GM23338 (cell line): ENCODE measurements around the gene KLF9. TPM values are rescaled to one million over a fixed set of nuclear protein-coding genes. Genes with fewer than 3 reads are reported as not detected.
A peak's percentile ranks its signal among the peaks of the same experiment; 100 is the strongest.

Experiments used
- ATAC-seq: fragments of 200-7000 bp; cut with Tn5 transposase; 3 replicates; pipeline ENCODE4 v1.9.1; 2020
- DNase-seq: peaks from one replicate; pipeline ENCODE4 v3.0.0-alpha.2; 2015; ENCODE audit warnings: low spot score
- H2AFZ ChIP-seq: fragments of 200-600 bp; sonication (generic); 2 replicates; pipeline ENCODE4 v1.8.0; 2016; ENCODE audit warnings: antibody characterized with exemption, mild to moderate bottlenecking, moderate library complexity
- H3F3A ChIP-seq: fragments of 200-600 bp; sonication (generic); replicated peaks from 2 replicates; pipeline ENCODE4 v1.8.0; 2017; ENCODE audit warnings: antibody characterized with exemption, mixed run types, low read depth
- H3K27ac ChIP-seq: fragments of 200-600 bp; sonication (generic); 2 replicates; pipeline ENCODE4 v1.6.1; 2016; ENCODE audit warnings: low read depth
- H3K27me3 ChIP-seq: fragments of 200-600 bp; sonication (generic); 2 replicates; pipeline ENCODE4 v1.8.0; 2016; ENCODE audit warnings: mild to moderate bottlenecking, mixed run types, moderate library complexity; ENCODE audit not compliant: insufficient read depth
- H3K36me3 ChIP-seq: fragments of 200-600 bp; sonication (generic); 2 replicates; pipeline ENCODE4 v1.8.0; 2016; ENCODE audit warnings: mild to moderate bottlenecking; ENCODE audit not compliant: insufficient read depth
- H3K4me1 ChIP-seq: fragments of 200-600 bp; sonication (generic); 2 replicates; pipeline ENCODE4 v1.8.0; 2016; ENCODE audit warnings: mild to moderate bottlenecking, moderate library complexity; ENCODE audit not compliant: insufficient read depth
- H3K4me2 ChIP-seq: fragments of 200-600 bp; sonication (generic); 2 replicates; pipeline ENCODE4 v1.7.1; 2017; ENCODE audit warnings: mixed run types
- H3K4me3 ChIP-seq: fragments of 200-600 bp; sonication (generic); 2 replicates; pipeline ENCODE4 v1.6.1; 2016; ENCODE audit warnings: mixed run types
- H3K79me2 ChIP-seq: fragments of 200-600 bp; sonication (generic); replicated peaks from 2 replicates; pipeline ENCODE4 v1.8.0; 2017; ENCODE audit warnings: mild to moderate bottlenecking; ENCODE audit not compliant: insufficient read depth
- H3K9me2 ChIP-seq: fragments of 200-600 bp; sonication (generic); 2 replicates; pipeline ENCODE4 v1.8.0; 2017; ENCODE audit not compliant: insufficient read depth
- H4K20me1 ChIP-seq: fragments of 200-600 bp; sonication (generic); replicated peaks from 2 replicates; pipeline ENCODE4 v1.8.0; 2017; ENCODE audit warnings: mild to moderate bottlenecking; ENCODE audit not compliant: insufficient read depth
- H3K27ac Mint-ChIP-seq: 2 replicates; pipeline ENCODE4 v1.8.0; 2020; ENCODE audit warnings: inconsistent platforms, mild to moderate bottlenecking, moderate library complexity, mixed read lengths
- H3K27me3 Mint-ChIP-seq: 3 replicates; pipeline ENCODE4 v1.8.0; 2022; ENCODE audit warnings: low read depth, mild to moderate bottlenecking, moderate library complexity, mixed read lengths, inconsistent platforms; ENCODE audit not compliant: insufficient read depth, poor library complexity
- H3K36me3 Mint-ChIP-seq: 3 replicates; pipeline ENCODE4 v1.8.0; 2021; ENCODE audit warnings: low read depth, mild to moderate bottlenecking, inconsistent platforms, moderate library complexity, mixed read lengths
- H3K4me1 Mint-ChIP-seq: 3 replicates; pipeline ENCODE4 v1.8.0; 2020; ENCODE audit warnings: mild to moderate bottlenecking, inconsistent platforms, mixed read lengths
- H3K4me3 Mint-ChIP-seq: 3 replicates; pipeline ENCODE4 v1.8.0; 2021; ENCODE audit warnings: moderate library complexity, mild to moderate bottlenecking, inconsistent platforms, mixed read lengths
- H3K9me3 Mint-ChIP-seq: 3 replicates; pipeline ENCODE4 v1.8.0; 2020; ENCODE audit warnings: moderate library complexity, mild to moderate bottlenecking, inconsistent platforms, mixed read lengths
- CREB1 ChIP-seq: fragments of 250-450 bp; sonication (Bioruptor Pico); IDR thresholded peaks from 2 replicates; pipeline ENCODE4 v1.5.0; 2020; ENCODE audit warnings: low read depth, mild to moderate bottlenecking, moderate library complexity
- EZH2 ChIP-seq: fragments of 200-600 bp; sonication (generic); IDR thresholded peaks from one replicate; pipeline ENCODE4 v1.8.0; 2017; ENCODE audit warnings: antibody characterized with exemption, mild to moderate bottlenecking, low read depth; ENCODE audit not compliant: unreplicated experiment
- EZH2phosphoT487 ChIP-seq: fragments of 200-600 bp; sonication (generic); IDR thresholded peaks from one replicate; pipeline ENCODE4 v1.8.1; 2018; ENCODE audit warnings: antibody characterized with exemption; ENCODE audit not compliant: unreplicated experiment
- JUNB ChIP-seq: IDR thresholded peaks from one replicate; pipeline ENCODE4 v1.6.1; 2016; ENCODE audit warnings: antibody characterized with exemption; ENCODE audit not compliant: unreplicated experiment
- STAT1 ChIP-seq: IDR thresholded peaks from one replicate; pipeline ENCODE4 v1.6.1; 2016; ENCODE audit warnings: antibody characterized with exemption; ENCODE audit not compliant: unreplicated experiment
- ZNF114 ChIP-seq: fragments of 250-450 bp; sonication (Bioruptor Pico); IDR thresholded peaks from 2 replicates; pipeline ENCODE4 v1.5.0; 2020; ENCODE audit warnings: mild to moderate bottlenecking, moderate library complexity
- ZNF331 ChIP-seq: fragments of 250-450 bp; sonication (Bioruptor Pico); IDR thresholded peaks from 2 replicates; pipeline ENCODE4 v1.5.0; 2020; ENCODE audit warnings: low read depth, mild to moderate bottlenecking, moderate library complexity
- polyA plus RNA-seq: library from polyadenylated mRNA; unstranded; fragments of >200 nt; fragmentation: Nextera tagmentation; extraction: Ambion mirVana; gene quantifications from 2 replicates; pipeline ENCODE4 v1.2.1, GENCODE V29; 2016
- total RNA-seq: library from RNA; depleted of rRNA; stranded (reverse); fragments of >200 nt; shearing (Covaris generic); gene quantifications from 2 replicates; pipeline ENCODE4 v1.2.3, GENCODE V29; 2014
- TF ChIP-seq, protein P1 (sequence below): IDR thresholded peaks from 2 replicates; pipeline ENCODE4 v1.6.1; 2016; ENCODE audit warnings: antibody characterized with exemption
- TF ChIP-seq, protein P2 (sequence below): IDR thresholded peaks from one replicate; pipeline ENCODE4 v1.6.1; 2018; ENCODE audit warnings: antibody characterized with exemption; ENCODE audit not compliant: unreplicated experiment
- TF ChIP-seq, protein P3 (sequence below): fragments of 250-450 bp; sonication (Bioruptor Pico); IDR thresholded peaks from 2 replicates; pipeline ENCODE4 v1.5.0; 2020; ENCODE audit warnings: mild to moderate bottlenecking, moderate library complexity

The KLF9 gene
- total and polyA plus RNA-seq, 2 experiments from 2014 or later, result 0.58 to 1.5 TPM

DNA sequence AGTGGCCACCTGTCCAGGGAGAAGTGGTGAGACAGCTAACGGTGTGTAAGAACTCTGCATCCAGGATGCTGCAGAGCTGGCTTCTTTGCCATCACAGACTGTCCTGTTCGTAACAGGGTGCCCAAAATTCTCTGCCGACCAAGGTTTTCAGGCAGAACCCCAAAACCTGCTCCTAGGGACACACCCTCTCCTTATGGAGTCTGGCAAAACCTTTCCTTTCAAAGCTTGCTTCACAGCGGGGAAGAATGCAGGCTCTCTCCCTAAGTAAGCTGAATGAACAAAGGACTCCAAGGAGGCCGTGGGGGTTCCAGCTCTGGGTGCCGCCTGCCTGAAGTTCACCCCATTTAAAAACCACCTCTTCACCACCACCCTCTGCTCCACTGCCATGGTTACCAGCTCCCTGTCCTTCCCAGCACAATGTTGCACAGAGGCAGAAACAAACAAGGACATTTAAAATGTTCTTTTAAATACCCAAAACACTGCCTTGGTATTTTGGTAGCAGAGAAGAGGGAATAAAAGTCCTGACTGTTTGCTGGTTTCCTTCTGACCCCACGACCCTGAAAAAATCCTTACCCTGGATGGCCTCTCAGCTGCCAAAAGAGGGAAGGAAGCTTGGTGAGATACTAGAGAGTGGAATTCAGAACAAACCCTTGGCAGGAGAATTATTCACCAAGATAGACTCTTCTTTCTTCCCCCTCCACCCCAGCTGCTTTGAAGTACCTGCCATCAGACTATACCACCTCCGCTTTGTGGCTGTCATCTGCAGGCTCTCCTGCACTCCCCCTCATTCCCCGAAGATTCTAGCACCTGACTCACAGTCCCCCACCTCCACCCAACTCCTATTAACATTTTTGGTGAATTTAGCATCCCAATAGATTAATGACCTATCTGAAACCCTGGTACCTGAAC lies 7.1 kb upstream of the KLF9 start:
- peaks cover 50% of the 10 kb centered on the region for H3K27me3 ChIP-seq
- H2AFZ ChIP-seq, result peak overlapping the region; percentile 98
- peaks cover 19% of the 10 kb centered on the region for H3K4me1 ChIP-seq
- H3K4me2 ChIP-seq, result peak overlapping the region; percentile 98
- DNase-seq (peak; percentile 41), ATAC-seq (peak; percentile 1; the same call in 2 of the 3 replicates)
- H4K20me1 ChIP-seq, result no peaks in the 10 kb centered on the region
- no peaks in the 10 kb centered on the region for H3F3A ChIP-seq
- no peaks in the 10 kb centered on the region for H3K36me3 ChIP-seq
- H3K27ac ChIP-seq, result no peak overlapping the region
- no peak overlapping the region for H3K27ac Mint-ChIP-seq
- H3K4me3 ChIP-seq, result peak overlapping the region; percentile 84
- TF ChIP-seq, protein P1, sequence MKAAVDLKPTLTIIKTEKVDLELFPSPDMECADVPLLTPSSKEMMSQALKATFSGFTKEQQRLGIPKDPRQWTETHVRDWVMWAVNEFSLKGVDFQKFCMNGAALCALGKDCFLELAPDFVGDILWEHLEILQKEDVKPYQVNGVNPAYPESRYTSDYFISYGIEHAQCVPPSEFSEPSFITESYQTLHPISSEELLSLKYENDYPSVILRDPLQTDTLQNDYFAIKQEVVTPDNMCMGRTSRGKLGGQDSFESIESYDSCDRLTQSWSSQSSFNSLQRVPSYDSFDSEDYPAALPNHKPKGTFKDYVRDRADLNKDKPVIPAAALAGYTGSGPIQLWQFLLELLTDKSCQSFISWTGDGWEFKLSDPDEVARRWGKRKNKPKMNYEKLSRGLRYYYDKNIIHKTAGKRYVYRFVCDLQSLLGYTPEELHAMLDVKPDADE, result no peak
- TF ChIP-seq, protein P2, sequence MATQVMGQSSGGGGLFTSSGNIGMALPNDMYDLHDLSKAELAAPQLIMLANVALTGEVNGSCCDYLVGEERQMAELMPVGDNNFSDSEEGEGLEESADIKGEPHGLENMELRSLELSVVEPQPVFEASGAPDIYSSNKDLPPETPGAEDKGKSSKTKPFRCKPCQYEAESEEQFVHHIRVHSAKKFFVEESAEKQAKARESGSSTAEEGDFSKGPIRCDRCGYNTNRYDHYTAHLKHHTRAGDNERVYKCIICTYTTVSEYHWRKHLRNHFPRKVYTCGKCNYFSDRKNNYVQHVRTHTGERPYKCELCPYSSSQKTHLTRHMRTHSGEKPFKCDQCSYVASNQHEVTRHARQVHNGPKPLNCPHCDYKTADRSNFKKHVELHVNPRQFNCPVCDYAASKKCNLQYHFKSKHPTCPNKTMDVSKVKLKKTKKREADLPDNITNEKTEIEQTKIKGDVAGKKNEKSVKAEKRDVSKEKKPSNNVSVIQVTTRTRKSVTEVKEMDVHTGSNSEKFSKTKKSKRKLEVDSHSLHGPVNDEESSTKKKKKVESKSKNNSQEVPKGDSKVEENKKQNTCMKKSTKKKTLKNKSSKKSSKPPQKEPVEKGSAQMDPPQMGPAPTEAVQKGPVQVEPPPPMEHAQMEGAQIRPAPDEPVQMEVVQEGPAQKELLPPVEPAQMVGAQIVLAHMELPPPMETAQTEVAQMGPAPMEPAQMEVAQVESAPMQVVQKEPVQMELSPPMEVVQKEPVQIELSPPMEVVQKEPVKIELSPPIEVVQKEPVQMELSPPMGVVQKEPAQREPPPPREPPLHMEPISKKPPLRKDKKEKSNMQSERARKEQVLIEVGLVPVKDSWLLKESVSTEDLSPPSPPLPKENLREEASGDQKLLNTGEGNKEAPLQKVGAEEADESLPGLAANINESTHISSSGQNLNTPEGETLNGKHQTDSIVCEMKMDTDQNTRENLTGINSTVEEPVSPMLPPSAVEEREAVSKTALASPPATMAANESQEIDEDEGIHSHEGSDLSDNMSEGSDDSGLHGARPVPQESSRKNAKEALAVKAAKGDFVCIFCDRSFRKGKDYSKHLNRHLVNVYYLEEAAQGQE, result no peak
- TF ChIP-seq ZNF331 (CRISPR knock-in tag) (no peak), ZNF114 (CRISPR knock-in tag) (no peak), EZH2 (no peak), EZH2phosphoT487 (no peak), JUNB (no peak), CREB1 (CRISPR knock-in tag) (no peak), STAT1 (no peak)
- TF ChIP-seq, protein P3, sequence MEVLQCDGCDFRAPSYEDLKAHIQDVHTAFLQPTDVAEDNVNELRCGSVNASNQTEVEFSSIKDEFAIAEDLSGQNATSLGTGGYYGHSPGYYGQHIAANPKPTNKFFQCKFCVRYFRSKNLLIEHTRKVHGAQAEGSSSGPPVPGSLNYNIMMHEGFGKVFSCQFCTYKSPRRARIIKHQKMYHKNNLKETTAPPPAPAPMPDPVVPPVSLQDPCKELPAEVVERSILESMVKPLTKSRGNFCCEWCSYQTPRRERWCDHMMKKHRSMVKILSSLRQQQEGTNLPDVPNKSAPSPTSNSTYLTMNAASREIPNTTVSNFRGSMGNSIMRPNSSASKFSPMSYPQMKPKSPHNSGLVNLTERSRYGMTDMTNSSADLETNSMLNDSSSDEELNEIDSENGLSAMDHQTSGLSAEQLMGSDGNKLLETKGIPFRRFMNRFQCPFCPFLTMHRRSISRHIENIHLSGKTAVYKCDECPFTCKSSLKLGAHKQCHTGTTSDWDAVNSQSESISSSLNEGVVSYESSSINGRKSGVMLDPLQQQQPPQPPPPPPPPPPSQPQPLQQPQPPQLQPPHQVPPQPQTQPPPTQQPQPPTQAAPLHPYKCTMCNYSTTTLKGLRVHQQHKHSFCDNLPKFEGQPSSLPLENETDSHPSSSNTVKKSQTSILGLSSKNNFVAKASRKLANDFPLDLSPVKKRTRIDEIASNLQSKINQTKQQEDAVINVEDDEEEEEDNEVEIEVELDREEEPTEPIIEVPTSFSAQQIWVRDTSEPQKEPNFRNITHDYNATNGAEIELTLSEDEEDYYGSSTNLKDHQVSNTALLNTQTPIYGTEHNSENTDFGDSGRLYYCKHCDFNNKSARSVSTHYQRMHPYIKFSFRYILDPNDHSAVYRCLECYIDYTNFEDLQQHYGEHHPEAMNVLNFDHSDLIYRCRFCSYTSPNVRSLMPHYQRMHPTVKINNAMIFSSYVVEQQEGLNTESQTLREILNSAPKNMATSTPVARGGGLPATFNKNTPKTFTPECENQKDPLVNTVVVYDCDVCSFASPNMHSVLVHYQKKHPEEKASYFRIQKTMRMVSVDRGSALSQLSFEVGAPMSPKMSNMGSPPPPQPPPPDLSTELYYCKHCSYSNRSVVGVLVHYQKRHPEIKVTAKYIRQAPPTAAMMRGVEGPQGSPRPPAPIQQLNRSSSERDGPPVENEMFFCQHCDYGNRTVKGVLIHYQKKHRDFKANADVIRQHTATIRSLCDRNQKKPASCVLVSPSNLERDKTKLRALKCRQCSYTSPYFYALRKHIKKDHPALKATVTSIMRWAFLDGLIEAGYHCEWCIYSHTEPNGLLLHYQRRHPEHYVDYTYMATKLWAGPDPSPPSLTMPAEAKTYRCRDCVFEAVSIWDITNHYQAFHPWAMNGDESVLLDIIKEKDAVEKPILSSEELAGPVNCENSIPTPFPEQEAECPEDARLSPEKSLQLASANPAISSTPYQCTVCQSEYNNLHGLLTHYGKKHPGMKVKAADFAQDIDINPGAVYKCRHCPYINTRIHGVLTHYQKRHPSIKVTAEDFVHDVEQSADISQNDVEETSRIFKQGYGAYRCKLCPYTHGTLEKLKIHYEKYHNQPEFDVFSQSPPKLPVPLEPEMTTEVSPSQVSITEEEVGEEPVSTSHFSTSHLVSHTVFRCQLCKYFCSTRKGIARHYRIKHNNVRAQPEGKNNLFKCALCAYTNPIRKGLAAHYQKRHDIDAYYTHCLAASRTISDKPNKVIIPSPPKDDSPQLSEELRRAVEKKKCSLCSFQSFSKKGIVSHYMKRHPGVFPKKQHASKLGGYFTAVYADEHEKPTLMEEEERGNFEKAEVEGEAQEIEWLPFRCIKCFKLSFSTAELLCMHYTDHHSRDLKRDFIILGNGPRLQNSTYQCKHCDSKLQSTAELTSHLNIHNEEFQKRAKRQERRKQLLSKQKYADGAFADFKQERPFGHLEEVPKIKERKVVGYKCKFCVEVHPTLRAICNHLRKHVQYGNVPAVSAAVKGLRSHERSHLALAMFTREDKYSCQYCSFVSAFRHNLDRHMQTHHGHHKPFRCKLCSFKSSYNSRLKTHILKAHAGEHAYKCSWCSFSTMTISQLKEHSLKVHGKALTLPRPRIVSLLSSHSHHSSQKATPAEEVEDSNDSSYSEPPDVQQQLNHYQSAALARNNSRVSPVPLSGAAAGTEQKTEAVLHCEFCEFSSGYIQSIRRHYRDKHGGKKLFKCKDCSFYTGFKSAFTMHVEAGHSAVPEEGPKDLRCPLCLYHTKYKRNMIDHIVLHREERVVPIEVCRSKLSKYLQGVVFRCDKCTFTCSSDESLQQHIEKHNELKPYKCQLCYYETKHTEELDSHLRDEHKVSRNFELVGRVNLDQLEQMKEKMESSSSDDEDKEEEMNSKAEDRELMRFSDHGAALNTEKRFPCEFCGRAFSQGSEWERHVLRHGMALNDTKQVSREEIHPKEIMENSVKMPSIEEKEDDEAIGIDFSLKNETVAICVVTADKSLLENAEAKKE (CRISPR knock-in tag), result no peak
- H3K27me3 Mint-ChIP-seq, result peaks cover 22% of the 10 kb centered on the region
- no peaks in the 10 kb centered on the region; the same call in 2 of the 3 replicates for H3K9me3 Mint-ChIP-seq
- no peaks in the 10 kb centered on the region for H3K79me2 ChIP-seq
- no peaks in the 10 kb centered on the region for H3K36me3 Mint-ChIP-seq
- H3K9me2 ChIP-seq, result no peaks in the 10 kb centered on the region
- peak overlapping the region; percentile 92 for H3K4me3 Mint-ChIP-seq
- peaks cover 20% of the 10 kb centered on the region for H3K4me1 Mint-ChIP-seq
